Measurements from ENCODE around the gene MUC5B.

GRCh38 chr11:1238767-1239595, 16.1 kb downstream of the MUC5B start:
- no peak for TF ChIP-seq CTCF (IDR thresholded peaks at IDR 0.05)
- no peak for TF ChIP-seq EZH2 (IDR thresholded peaks at IDR 0.05; ENCODE audit: borderline replicate concordance, insufficient read depth, low read depth, low read length, poor library complexity, severe bottlenecking)

Measured in B cell (primary cell).